GM12873 (cell line): ENCODE results near the gene SF3B6.

Source experiments
- CTCF ChIP-seq: IDR thresholded peaks from 2 replicates; pipeline ENCODE4 v1.5.1; 2012; ENCODE audit warnings: low read depth, mild to moderate bottlenecking, moderate library complexity, low read length, control low read depth; ENCODE audit not compliant: insufficient read depth; ENCODE audit errors: missing control alignments

SF3B6 gene

GRCh38 chr2:24084386-24085199 is 8.5 kb upstream of the SF3B6 start, which contains the start of gene TP53I3:
TP53I3 (minus strand) TSS chr2:24084834; CDS start chr2:24084326, 508 bp downstream.
- peak; percentile 88 for TF ChIP-seq CTCF

- no peak for TF ChIP-seq CTCF
Measured at GRCh38 chr2:24083567-24084385, 7.7 kb upstream of the SF3B6 start.

- TF ChIP-seq CTCF, result no peak
Measured at GRCh38 chr2:24082787-24083566, 6.9 kb upstream of the SF3B6 start.

DNA sequence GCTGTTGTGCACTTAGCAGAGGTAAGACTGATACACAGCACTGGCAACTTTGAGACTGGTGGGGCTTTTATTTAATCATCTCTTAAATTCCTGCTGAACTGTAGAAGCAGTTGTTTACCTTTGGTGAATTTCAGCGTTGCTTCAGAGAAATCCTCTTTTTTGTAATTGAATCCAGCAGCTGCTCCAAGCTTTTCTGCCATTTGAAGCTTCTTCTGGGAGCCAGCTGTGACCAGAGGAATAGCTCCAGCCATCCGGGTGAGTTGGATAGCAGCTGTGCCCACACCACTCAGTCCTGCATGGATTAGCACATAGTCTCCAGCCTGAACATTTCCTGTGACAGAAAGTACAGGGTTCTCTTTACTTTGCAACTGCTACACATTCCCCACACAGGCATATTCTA is 4.6 kb upstream of the SF3B6 start:
- TF ChIP-seq CTCF, result no peak

GRCh38 chr2:24077879-24078278 is 1.8 kb upstream of the SF3B6 start:
- no peak for TF ChIP-seq CTCF

- TF ChIP-seq CTCF, result no peak
Measured at GRCh38 chr2:24077535-24077877, 1.4 kb upstream of the SF3B6 start.
